ENCODE data around the gene CLDND1.
A peak's percentile ranks its signal among the peaks of the same experiment; 100 is the strongest.
"Not testable (repeated sequence)": the region's sequence is repeated elsewhere in the genome, so short reads cannot be mapped to it uniquely, and the experiment has no call there.

CLDND1 gene

DNA sequence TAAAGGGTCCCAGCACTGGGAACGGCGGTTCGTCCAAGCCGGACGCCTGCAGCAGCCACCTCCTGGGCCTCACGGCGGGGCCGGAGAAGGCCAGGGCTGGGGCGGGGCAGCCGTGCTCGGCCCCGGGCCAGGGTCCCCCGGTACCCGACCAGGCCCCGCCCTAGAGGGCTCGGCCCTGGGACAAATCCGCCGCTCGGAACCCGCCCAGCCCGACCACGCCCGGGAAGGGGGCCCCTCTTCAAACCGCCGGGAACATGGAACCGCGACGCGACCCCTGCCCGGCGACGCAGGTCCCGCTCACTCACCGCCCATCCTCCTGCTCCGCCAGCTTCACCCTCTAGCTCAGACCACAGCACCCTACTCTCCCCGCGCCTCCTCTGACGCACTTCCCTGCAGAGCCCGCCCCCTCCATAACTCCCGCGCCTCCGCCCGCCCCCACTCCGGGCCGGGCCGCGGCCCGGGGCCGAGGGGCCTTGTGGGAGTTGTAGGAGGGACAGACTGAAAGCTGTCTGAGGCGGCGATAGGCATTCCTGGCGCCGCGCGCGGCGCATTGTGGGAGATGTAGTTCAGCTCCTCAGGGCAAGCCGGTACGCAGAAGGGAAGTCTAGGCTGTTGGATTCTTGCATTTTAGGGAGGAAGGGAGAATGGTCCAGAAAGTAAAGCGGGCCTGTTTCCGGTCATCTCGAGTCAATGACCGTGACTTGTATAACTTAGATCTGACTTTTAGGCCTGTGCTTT, at the start of gene CLDND1:
Gene CLDND1, minus strand, starts transcription at position 359 of the 738 bp plus-strand sequence. CDS start 1,478 bp downstream, outside the sequence.
- peak; percentile 95 for DNase-seq

DNA sequence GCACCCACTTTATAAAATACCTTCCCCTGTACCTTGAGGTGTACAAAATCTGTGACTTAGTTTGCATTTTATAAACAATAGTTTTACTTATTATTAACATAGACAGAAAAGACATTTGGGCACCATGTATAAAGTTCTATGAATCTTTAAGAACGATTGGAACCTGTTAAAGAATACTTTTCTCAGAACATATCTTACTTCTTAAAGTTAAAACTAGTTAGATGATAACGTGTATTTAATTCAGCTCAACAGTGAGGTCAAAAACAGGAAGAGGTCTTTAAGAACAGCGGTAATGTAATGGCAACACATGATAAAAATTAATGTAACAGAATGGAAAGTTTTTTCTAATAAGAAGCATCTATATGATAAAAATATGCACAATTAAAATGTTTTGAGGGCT, 45.7 kb upstream of the CLDND1 start:
- DNase-seq = no peak

DNA sequence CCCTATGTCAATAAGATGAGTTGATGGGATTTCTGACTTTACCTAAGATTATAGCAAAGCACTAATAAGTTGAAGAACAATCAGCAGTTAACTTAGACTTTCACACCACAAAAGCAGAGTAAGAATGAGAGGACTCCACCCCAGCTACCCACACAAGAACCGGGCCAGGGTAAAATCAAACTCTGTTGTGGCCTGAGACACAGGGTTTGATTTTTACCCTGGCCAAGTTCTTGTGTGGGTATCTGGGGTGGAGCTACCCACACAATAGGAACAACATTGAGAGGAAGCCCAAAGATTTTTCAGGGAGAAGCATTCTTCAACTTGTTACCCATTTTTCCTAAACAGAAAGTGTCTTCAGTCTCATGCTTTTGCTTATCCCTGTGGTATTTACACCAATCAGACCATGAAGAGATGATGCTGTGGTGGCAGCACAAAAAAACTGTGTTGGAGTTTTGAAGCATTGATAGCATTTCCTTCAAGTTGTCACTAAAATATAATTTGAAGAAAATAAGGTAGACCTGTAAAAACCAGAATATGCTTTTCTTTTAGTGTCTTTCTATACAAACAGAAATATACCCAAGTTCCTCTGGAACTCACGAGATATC, 45.1 kb upstream of the CLDND1 start:
- DNase-seq = no peak

DNA sequence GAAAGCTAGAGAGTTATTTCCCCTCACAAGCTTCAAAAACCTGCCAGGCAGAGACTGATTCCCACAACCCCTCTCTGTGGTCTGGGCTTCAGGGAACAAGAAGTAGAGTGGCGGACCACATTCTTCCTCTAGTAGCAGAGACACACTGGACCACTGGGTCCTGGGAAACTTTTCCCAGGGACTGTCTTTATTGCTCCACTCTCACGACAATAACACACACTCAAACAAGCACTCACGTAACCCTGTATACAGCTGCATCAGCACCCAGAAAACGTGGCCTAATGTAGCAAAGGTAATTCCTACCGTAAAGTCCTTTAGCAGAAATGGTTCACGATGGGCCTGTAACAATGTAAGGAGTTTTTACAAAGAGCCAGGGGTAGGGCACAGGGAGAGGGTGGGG, 43.1 kb upstream of the CLDND1 start:
- no peak for DNase-seq

DNA sequence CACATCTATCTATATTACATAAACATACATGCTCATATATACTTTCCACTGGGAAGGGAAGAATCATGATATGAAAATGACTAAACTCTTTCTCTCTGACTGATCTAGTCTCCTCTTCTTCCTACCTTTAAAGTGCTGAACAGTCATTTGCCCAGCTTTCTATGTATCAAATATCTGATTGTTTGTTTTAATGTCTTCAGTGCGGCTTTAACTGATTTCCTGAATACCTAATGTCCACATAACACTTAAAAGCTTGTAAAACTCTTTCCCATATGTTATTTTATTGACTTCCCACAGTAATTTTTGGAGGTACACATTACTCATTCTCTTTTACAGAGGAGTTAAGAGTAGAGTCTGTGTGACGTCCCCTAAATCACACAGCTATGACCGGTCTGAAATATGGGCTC, 42.5 kb upstream of the CLDND1 start:
- DNase-seq = no peak

DNA sequence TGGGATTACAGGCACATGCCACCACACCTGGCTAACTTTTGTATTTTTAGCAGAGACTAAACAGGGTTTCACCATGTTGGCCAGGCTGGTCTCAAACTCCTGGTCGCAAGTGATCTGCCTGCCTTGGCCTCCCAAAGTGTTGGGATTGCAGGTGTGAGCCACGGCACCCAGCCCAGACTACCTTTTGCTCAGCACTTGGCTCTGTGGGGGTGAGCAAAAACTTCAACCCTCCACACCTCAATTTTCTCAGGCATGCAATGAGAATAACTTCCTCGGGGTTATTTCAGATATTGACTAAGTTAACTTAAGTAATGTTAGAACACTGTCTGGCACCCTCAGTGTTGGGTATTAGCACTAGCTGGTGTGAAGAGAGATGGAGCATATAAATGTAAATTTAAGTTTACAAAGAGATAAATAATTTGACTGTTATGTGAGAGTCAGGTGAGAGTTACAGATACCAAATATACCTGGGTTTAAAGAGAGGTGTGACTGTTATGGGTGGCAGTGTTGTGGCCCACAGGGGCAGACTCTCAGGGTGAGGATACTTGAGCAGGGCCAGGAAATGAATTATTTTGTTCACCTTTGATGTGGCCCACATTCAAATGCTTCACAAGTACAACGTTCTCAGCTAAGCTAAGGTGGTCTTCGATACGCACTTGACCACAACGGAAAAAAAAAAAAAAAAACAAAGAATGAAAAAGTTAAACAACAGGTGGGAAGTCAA, 41.7 kb upstream of the CLDND1 start:
- DNase-seq = peak; percentile 44

DNA sequence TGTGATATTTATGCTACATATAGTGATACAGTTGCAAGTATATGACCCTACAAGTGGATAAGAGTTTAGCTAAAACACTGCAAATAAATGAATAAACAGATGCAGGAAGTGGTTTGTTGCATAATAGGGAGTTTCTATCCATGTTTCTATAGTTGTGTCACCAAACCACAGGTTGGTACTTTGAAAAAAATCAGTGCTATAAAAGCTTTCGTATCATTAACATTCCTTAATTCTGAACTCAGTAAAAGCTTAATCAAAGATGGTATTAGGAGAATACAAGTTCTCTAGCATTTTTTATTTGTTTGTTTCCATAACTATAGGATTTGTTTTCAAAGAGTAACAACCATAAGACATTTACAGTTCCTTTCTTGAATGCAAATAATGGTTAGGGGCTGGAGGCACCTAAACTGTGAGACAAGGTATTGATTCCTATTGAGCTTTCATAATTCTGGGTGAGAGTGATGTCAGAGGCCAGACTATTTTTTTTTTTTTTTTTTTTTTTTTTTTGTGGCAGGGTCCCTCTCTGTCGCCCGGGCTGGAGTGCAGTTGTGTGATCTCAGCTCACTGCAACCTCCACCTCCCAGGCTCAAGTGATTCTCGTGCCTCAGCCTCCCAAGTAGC, 41.1 kb upstream of the CLDND1 start:
- peak; percentile 23 for DNase-seq

DNA sequence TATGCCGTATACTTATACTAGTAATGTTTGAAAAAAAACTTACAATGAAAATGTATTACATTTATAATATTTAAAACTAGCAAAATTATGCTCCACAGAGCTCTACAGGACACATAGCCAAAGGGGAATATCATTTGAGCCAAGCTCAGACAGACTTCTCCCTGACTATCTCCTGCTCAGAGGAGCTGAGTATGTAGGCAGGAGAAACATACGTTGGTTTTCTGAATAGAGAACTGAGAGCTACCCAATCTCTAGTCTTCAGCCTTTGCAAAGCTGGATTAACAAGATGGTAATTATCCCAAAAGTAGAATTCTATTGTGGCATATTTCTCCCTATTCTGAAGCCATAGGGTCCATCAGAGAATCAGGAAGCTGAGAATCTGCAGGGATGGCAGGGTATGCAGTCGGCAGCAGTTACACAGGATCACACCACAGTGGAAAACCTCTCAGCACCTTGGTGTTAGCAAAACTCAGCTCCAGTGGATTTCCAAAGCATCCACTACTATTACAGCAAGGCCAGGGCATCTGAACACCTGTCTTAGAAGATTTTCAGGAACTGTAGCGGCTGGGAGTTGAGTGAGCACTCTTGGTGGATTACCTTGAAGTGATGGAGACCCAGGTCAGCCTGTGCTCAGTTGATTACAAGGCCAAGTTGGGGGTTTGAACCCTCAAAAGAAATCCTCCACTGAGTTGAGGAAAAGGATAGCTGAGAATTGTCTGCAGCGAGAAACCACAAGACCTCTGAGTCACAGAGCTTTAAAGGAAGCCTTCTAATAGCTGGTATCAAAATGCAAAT, 39.2 kb upstream of the CLDND1 start:
- no peak for DNase-seq

DNA sequence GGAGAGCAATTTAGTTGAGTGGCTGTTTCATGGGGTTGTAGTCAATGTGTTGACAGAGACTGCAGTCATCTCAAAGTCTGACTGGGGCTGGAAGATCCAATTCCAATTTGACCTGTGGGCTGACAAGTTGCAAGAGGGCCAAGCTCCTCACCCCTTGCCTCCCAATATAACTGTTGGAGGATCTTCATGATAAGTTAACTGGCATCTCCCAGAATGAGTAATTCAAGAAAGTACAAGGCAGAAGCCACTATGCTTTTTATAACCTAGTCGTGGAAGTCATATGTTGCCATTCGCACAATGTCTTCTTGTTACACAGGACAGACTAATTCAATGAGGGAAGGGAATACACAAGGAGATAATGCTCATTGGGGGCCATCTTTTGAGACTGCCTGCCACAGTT, 38.2 kb upstream of the CLDND1 start:
- DNase-seq = no peak

DNA sequence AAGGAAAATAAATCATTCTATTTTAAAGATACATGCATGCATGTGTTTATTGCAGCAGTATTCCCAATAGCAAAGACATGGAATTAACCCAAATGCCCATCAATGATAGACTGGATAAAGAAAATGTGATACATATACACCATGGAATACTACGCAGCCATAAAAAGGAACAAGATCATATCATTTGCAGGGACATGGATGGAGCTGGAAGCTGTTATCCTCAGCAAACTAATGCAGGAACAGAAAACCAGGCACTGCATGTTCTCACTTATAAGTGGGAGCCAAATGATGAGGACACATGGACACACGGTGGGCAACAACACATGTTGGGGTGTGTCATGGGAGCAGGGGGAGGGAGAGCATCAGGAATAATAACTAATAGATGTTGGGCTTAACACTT, 37.1 kb upstream of the CLDND1 start:
- DNase-seq = not testable (repeated sequence)

DNA sequence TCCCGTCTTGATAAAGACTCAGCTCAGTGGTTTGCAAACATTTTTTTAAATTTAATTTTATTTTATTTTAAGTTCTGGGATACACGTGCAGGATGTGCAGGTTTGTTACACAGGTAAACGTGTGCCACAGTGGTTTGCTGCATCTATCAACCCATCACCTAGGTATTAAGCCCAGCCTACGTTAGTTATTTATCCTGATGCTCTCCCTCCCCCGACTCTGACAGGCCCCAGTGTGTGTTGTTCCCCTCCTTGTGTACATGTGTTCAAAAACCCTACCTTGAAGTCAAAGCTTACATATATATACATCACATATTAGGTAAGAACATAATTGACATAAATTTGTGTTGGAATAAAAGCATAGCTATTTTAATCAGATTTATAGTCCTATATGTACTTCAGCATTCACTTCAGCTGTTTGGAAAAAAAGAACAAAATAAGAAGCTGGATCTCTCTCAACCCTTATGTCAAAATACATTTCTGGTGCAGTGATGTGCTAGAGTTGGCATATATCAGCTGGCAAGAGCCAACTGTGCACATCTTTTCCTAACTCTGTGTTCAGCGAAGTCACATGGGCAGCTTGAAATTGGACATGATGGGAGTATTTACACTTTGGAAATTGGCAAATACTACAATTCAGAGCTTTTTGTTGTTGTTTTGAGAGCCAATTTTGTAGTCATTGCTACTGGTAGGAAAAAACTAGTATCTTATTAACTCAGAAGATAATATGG, 35.6 kb upstream of the CLDND1 start:
- DNase-seq = no peak

DNA sequence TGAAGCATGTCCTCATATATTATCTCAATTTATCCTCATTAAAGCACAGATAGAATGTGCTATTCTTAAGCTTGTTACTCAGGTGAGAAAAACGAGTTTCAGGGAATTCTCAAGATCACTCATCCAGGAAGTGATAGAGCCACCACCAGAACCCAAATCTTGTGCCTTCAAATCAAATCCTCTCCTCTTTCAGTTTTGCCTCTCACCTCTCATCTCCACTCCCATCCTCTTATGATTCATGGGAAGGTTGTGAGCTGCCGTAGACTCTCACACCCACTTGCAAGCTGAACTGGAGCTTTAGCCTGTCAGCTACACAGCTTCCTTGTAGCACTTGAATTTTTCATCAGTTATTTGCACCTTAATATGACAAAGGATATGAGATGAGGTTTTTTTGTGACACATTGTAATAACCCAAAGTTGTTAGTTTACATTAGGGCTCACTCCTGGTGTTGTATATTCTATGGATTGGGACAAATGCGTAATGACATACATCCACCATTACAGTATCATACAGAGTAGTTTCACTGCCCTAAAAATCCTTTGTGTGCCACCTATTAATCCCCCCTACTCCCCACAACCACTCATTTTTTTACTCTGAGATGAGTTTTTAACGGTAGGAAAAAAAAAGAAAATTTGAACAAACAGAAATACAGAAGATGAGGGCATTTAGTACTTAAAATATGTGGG, 34.8 kb upstream of the CLDND1 start:
- no peak for DNase-seq

DNA sequence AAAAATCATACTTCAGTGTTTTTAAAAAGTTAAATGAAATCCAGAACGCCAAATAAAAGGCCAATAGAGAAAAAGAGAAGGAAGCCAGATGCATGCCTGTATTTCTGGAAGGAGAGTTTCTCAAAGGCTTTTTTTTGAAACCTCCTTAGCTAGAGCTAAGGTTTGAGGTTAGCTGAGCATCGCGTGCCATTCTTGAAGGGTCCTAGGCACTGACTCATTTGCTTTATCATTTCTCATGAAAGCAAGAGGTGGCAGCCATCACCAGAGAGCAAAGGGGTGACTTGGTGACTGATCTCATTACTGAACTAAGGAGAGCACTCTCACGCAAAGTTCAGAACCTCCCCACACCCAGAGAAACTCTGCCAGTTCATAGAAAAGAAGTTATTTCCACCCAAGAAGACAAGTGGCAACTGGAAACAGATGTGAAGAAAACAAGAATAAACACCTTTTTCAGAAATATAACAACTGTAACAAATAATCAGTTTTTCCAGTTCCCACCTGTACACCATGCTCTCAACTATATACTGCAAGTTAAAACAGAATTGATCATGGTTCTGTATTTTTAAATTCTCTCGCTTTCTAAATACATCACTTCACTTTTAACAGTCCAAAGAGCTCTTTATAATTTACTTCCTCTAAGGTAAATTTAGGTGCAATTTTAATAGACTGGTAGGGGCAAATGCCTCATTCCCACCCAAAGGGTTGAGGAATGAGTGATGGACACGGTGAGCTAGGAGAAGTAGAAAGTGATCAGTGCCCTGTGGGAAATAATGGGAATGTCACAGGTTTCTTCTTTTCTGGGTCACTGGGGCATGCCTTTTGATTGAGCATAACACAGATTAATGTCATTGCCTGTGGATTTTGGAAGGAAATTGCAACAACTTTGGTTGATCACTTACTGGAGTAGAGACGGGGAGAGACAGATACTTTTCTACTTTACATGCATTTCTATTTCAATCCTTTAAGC, 33.7 kb upstream of the CLDND1 start:
- peak; percentile 15 for DNase-seq

DNA sequence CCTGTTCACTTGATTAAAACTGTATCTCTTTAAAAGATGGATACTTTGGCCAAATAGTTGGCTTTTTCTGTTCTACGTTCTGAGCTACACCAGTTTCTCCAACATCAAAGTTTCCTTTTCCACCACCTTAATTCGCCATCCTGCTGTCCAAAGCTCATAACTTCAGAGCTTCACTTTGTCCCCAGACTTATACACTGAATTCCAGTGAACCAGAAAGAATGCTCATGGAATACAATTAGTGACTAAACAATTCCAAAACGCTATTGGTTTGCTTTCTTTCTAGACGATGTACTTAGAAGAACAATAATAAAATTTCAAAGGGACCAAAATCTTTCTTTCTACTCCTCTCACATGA, 32.3 kb upstream of the CLDND1 start:
- no peak for DNase-seq

DNA sequence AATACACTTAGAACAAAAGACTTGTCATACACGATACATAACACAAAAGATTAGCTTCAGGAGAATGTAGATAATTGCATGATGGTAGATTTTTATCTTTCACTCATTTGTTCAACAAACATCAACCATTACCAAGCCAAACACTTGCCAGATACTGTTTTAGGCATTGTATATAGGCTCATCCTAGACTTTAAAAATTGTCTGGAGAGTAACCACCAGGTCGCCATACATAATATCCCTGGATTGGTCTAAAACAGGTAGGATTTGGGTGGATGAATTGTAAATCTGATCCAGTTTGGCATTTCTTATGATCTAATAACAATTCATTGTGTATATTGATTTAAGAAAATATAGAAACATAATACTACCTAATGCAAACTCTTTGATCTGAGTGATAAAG, 31.9 kb upstream of the CLDND1 start:
- no peak for DNase-seq

DNA sequence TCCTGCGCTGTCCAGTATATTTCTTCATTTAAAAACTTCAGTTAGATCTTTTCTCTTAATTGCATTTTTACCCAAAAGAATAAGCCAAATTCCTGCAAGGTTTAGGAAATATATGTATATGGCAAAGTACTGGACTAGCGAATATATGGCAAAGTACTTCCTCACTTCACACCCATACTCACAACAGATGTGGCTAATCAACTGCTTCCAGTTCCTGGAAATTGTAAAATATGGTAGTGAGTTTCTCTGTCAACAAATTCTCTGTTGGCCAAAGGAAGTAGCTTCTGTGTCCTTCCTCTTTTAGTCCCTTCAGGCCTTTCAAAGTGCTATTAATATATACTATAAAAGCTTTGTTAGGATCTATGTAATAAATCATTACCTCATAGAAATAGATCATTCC, 31.1 kb upstream of the CLDND1 start:
- no peak for DNase-seq

DNA sequence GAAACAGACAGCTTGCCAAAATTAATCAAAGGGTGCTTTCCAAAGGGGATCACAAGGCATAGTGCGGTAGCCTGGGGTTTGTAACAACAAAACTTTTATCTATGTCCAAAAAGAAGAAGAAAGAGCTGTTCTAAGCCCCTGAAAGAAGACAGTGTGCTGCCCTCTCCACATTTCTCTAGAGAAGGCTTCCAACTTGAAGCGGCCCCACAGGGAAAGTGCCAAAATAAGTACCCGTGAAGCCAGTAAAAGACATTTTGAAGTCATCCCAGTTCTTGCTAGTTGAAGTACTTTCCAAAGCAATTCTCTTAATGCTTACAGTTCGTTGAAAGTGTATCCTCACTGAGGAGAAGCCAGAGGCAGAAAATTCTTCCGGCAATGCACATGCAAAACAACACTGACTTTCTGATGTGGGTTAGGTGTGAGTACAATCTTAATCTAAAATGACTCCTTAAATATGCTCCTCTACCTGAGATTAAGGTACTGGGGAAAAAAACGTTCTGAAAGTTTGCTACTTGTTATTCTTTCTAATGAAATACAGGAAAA, 30.4 kb upstream of the CLDND1 start:
- no peak for DNase-seq

DNA sequence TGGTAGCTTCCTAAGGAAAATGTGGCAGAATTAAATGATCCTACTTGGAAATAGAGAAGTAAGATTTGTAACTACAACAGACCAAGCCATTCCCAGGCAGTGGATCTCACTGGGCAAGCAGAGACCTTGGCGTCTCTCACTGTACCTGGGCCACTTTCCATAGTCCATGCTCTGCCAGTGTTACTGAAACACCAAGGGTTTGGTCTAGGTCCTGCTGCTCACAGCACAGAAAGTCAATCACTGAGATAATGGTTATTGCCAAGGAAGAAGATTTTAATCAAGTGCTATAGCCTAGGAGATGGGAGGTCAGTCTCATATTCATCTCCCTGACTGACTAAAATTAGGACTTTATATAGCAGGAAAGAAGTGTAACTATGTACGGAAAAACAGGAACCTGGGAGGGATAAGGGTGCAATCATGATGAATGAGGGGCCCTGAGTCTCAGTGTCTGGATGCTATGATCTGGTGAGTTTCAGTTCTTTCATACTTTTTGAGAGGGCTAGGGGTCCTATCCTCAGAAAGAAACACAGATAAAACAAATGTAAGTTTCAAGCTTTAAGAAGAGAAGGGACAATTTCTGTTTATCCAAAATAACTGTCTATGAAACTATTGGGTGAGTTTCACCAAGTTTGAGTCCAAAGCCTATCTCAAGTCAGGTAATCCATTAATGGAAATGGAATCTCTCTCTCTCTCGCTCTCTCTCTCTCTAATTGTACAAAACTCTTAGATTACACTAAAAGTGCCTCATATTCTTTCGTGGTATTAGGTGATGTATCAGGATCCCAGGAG, 29.7 kb upstream of the CLDND1 start:
- DNase-seq = no peak

DNA sequence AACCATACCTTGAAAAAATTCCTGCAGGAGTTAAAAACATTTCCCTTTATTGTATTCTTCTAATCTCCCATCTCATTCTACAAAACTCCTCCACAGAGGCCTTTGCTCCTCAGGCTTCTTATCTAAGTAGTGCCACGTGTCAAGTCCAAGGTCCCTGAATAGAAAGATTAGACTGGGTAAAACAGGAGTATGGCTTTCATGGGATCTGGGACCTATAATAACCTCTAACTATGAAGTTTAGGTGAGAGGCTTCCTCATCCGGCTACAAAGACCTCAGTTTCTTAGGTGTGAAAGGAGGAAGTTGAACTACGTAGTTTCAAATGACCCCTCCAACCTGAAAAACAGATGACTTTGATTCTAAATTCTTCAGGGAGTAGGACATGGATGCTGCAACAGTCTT, 29.1 kb upstream of the CLDND1 start:
- DNase-seq = no peak
